Activated CD4-positive, alpha-beta memory T cell treated with anti-CD3 and anti-CD28 coated beads for 36 hours (primary cell): ENCODE data around the gene LMX1B. TPM values are rescaled to one million over a fixed set of nuclear protein-coding genes. Genes with fewer than 3 reads are reported as not detected.
A peak's percentile ranks its signal among the peaks of the same experiment; 100 is the strongest.

ENCODE experiments used
- CTCF ChIA-PET: fragments of 350-600 bp; sonication (Branson Sonifier 250); formaldehyde crosslinking; loops from one replicate; lab custom pipeline; 2021; ENCODE audit warnings: antibody characterized with exemption, inconsistent platforms; lab: Charles Lee
- POLR2A ChIA-PET: fragments of 350-600 bp; sonication (Branson Sonifier 250); formaldehyde crosslinking; loops from one replicate; lab custom pipeline; 2021; ENCODE audit warnings: antibody characterized with exemption; lab: Charles Lee
- DNase-seq: peaks from one replicate; pipeline ENCODE4 v3.0.0-alpha.2; 2020
- H3K27ac Mint-ChIP-seq: one replicate; pipeline ENCODE4 v1.8.0; 2021; ENCODE audit warnings: mixed read lengths
- H3K27me3 Mint-ChIP-seq: one replicate; pipeline ENCODE4 v1.8.0; 2021; ENCODE audit warnings: mixed read lengths
- H3K36me3 Mint-ChIP-seq: one replicate; pipeline ENCODE4 v1.8.0; 2021; ENCODE audit warnings: mixed read lengths
- H3K4me1 Mint-ChIP-seq: one replicate; pipeline ENCODE4 v1.8.0; 2021; ENCODE audit warnings: low read depth, mixed read lengths
- H3K4me3 Mint-ChIP-seq: one replicate; pipeline ENCODE4 v1.8.0; 2021; ENCODE audit warnings: mild to moderate bottlenecking, mixed read lengths
- H3K9me3 Mint-ChIP-seq: one replicate; pipeline ENCODE4 v1.8.0; 2021; ENCODE audit warnings: mixed read lengths
- intact Hi-C: fragments of 100-400 bp; cut with micrococcal nuclease; formaldehyde crosslinking; loops from one replicate; pipeline ENCODE4 v1.15.1; 2023
- total RNA-seq, 2 experiments: library from RNA; stranded (reverse); gene quantifications; one replicate each; pipeline ENCODE4 v1.2.3, GENCODE V29; 2021

The LMX1B gene
- total RNA-seq, 2 experiments from 2014 or later = not detected

GRCh38 chr9:126743041-126743440 is 129.3 kb downstream of the LMX1B start:
- Mint-ChIP-seq H3K9me3 (no peaks in the 10 kb centered on the region), H3K27me3 (no peaks in the 10 kb centered on the region), H3K4me1 (peaks cover 16% of the 10 kb centered on the region), H3K36me3 (no peaks in the 10 kb centered on the region), H3K27ac (no peak overlapping the region), H3K4me3 (no peak overlapping the region)
- intact Hi-C loops = no loop called here
- POLR2A ChIA-PET = no interaction called here
- no peak for DNase-seq
- CTCF ChIA-PET = interaction anchor here (0.6 to 2.0 kb wide), 3 partner anchors 37 to 818 kb away, joined by 3 to 13 read pairs (median 6); no protein-coding TSS in a partner anchor

- intact Hi-C loops = loop anchor here (5.0 kb wide), 1 partner anchor 38 kb away; no protein-coding TSS in a partner anchor
- no peak overlapping the region for H3K4me3 Mint-ChIP-seq
- CTCF ChIA-PET = interaction anchor here (3.1 kb wide), 1 partner anchor 39 kb away, joined by 17 read pairs; no protein-coding TSS in a partner anchor
These were observed 132.1 kb downstream of the LMX1B start for GRCh38 chr9:126745574-126746411.

More at GRCh38 chr9:126745574-126746411, 132.1 kb downstream of the LMX1B start:
- no peaks in the 10 kb centered on the region for H3K36me3 Mint-ChIP-seq
- no peak overlapping the region for H3K27ac Mint-ChIP-seq
- DNase-seq = peak; percentile 30
- POLR2A ChIA-PET = no interaction called here
- peaks cover 2% of the 10 kb centered on the region for H3K27me3 Mint-ChIP-seq
- H3K4me1 Mint-ChIP-seq = peaks cover 25% of the 10 kb centered on the region
- H3K9me3 Mint-ChIP-seq = no peaks in the 10 kb centered on the region

Other genes with a start within 250 kb of the LMX1B start
- 10 to 100 TPM; 20.5 to 28.4 TPM for gene ZBTB43, start 191.1 kb downstream of the LMX1B start, total RNA-seq
- gene ZBTB34, start 246.7 kb downstream of the LMX1B start, total RNA-seq = 1 to 10 TPM; 4.0 to 4.5 TPM